GM18520 (cell line): Measurements from ENCODE around the gene PPTC7.
A peak's percentile ranks its signal among the peaks of the same experiment; 100 is the strongest.
"Not testable (repeated sequence)": the region's sequence is repeated elsewhere in the genome, so short reads cannot be mapped to it uniquely, and the experiment has no call there.

Experiments used
- ATAC-seq: cut with Tn5 transposase; IDR thresholded peaks from one replicate; pipeline ENCODE4 v1.9.1; 2021; ENCODE audit not compliant: unreplicated experiment

The PPTC7 gene

GRCh38 chr12:110587102-110587501 is 4.0 kb upstream of the PPTC7 start:
- ATAC-seq, result not testable (repeated sequence)

GRCh38 chr12:110585231-110585799 is 2.2 kb upstream of the PPTC7 start:
- no peak for ATAC-seq

GRCh38 chr12:110582276-110583136 is 612 bp downstream of the PPTC7 start:
- ATAC-seq, result peak; percentile 29

- ATAC-seq, result no peak
These were observed 1.2 kb downstream of the PPTC7 start for GRCh38 chr12:110581931-110582275.

GRCh38 chr12:110579535-110580253 is 3.4 kb downstream of the PPTC7 start:
- ATAC-seq, result no peak

GRCh38 chr12:110578694-110579534 is 4.2 kb downstream of the PPTC7 start:
- ATAC-seq, result no peak

GRCh38 chr12:110577864-110578693 is 5.0 kb downstream of the PPTC7 start:
- ATAC-seq, result no peak

- ATAC-seq, result no peak
These were observed 6.6 kb downstream of the PPTC7 start for GRCh38 chr12:110576504-110576903.

- ATAC-seq, result no peak
These were observed 7.8 kb downstream of the PPTC7 start for GRCh38 chr12:110575326-110575725.

GRCh38 chr12:110574717-110575230 is 8.3 kb downstream of the PPTC7 start:
- not testable (repeated sequence) for ATAC-seq

GRCh38 chr12:110574044-110574443 is 9.1 kb downstream of the PPTC7 start:
- no peak for ATAC-seq

GRCh38 chr12:110570798-110571197 is 12.3 kb downstream of the PPTC7 start:
- ATAC-seq, result not testable (repeated sequence)

- not testable (repeated sequence) for ATAC-seq
These were observed 13.3 kb downstream of the PPTC7 start for GRCh38 chr12:110569838-110570237.

GRCh38 chr12:110568752-110569151 is 14.4 kb downstream of the PPTC7 start:
- ATAC-seq, result no peak

- no peak for ATAC-seq
These were observed 16.1 kb downstream of the PPTC7 start for GRCh38 chr12:110566993-110567392.

GRCh38 chr12:110565894-110566871 is 16.9 kb downstream of the PPTC7 start:
- ATAC-seq, result no peak

GRCh38 chr12:110564471-110564991 is 18.6 kb downstream of the PPTC7 start:
- no peak for ATAC-seq

GRCh38 chr12:110563702-110564470 is 19.2 kb downstream of the PPTC7 start:
- no peak for ATAC-seq
